Non-pigmented ciliary epithelial cell (primary cell): ENCODE measurements around the gene SCPEP1.
A peak's percentile ranks its signal among the peaks of the same experiment; 100 is the strongest.
"Not testable (repeated sequence)": the region's sequence is repeated elsewhere in the genome, so short reads cannot be mapped to it uniquely, and the experiment has no call there.

Experiments used
- DNase-seq: peaks from one replicate; pipeline ENCODE4 v3.0.0-alpha.2; 2010; ENCODE audit warnings: low read depth

SCPEP1 gene, protein sequence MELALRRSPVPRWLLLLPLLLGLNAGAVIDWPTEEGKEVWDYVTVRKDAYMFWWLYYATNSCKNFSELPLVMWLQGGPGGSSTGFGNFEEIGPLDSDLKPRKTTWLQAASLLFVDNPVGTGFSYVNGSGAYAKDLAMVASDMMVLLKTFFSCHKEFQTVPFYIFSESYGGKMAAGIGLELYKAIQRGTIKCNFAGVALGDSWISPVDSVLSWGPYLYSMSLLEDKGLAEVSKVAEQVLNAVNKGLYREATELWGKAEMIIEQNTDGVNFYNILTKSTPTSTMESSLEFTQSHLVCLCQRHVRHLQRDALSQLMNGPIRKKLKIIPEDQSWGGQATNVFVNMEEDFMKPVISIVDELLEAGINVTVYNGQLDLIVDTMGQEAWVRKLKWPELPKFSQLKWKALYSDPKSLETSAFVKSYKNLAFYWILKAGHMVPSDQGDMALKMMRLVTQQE

GRCh38 chr17:56977673-56978395 lies at the start of gene SCPEP1:
TSS of gene SCPEP1 (plus strand) at chr17:56978131. CDS start at chr17:56978160, 29 bp downstream.
- DNase-seq, result no peak

DNA sequence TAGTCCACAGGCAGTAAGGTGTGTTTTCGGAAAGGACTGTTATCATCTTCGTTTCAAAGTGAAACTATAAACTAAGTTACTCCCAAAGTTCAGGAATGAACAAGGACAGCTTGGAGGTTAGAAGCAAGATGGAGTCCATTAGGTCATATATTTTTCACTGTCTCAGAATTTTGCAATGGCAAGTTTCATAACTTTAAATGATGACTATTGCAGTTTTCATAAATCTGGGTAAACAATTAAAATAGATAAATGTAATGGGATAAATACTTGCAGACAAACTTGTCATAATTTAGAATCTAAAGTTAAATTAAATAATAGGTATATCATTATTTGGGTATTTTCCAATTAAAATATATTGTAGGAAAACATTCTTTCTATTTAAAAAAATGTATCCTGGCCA lies 49.3 kb upstream of the SCPEP1 start:
- no peak for DNase-seq

- DNase-seq, result no peak
Measured at GRCh38 chr17:56929362-56929969, 48.5 kb upstream of the SCPEP1 start.

GRCh38 chr17:56930739-56931337 lies 47.1 kb upstream of the SCPEP1 start:
- DNase-seq, result no peak

DNA sequence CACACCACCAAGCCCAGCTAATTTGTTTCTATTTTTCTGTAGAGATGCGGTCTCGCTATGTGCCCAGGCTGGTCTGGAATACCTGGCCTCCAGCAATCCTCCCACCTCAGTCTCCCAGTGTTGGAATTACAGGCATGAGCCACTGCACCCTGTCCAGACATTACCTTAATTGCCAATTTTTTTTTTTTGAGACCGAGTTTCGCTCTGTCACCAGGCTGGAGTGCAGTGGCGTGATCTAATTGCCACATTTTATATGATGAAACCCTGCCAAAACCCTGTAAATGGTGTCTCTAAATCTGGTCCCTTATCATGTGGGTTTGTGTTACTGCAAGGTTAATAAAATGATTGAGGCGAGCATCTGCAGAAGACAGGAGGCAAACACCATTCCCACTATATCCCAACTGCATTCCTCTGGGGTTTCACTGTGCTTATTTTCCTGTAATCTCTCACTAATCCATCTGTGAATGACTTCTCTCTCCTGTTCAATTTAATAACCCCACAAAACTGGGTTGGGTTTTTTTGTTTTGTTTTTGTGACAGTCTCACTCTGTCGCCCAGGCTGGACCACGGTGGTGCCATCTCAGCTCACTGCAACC lies 44.7 kb upstream of the SCPEP1 start:
- no peak for DNase-seq

GRCh38 chr17:56933868-56934267 lies 44.1 kb upstream of the SCPEP1 start:
- no peak for DNase-seq

GRCh38 chr17:56934280-56934679 lies 43.7 kb upstream of the SCPEP1 start:
- no peak for DNase-seq

DNA sequence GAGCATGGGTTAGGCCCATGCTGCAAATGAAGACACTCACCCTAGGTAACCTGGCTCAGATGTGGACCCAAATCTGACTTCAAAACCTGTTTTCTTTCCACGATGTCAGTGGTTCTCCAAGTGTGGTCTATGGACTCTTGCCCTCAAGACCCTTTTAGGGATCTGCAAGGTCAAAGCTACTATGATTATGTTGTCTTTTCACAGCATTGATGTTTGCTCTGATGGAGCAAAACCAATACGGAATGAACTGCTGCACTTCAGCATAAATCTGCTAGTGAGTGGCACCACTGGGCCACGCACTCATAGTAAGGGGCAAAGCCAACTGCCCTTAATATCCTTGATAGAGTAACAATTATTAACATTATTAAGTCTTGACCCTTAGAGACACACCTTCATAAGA lies 42.5 kb upstream of the SCPEP1 start:
- DNase-seq, result no peak

GRCh38 chr17:56936697-56937322 lies 41.1 kb upstream of the SCPEP1 start:
- DNase-seq, result no peak

GRCh38 chr17:56937687-56938086 lies 40.2 kb upstream of the SCPEP1 start:
- DNase-seq, result no peak

DNA sequence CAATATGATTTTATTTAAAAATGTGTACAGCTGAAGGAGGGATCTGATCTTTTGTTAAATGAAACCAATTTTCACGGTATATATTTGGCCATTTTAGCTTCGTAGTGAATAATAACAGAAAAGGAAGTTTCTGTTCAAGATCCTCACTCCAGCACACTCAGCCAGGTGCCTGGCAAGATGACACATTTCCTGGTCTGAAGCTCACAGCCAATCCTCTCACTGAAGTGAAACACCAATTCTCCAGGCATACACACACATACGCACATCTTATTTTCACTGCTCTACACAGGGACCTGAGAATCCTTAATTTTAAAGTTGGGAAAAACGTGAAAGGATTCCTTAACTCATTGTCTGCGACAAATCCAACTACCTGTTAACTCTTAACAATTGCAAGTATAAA lies 39.7 kb upstream of the SCPEP1 start:
- DNase-seq, result not testable (repeated sequence)

DNA sequence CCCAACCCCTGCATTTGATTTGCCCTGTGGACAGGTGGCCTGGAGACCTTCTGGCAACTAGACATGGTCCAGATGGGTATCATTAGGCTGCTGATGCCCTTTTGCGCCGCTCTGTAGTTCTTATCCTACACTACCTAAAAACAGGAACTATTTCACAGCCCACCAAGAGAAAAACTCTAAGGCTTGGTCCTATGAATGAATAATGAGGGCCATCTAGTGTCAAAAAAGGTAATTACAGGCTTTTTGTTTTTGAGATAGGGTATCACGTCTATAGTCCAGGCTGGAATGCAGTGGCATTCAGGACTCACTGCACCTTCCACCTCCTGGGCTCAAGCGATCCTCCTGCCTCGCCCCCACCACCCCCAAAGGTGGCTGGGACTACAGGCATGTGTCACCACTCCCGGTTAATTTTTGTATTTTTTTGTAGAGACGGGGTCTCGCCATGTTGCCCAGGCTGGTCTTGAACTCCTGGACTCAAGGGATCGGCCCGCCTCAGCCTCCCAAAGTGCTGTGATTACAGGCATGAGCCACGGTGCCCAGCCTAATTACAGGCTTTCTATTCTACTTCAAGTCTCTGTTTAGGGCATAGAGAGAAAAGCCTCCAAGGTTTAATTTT lies 38.0 kb upstream of the SCPEP1 start:
- DNase-seq, result no peak

- DNase-seq, result no peak
Measured at GRCh38 chr17:56943505-56944125, 34.3 kb upstream of the SCPEP1 start.

DNA sequence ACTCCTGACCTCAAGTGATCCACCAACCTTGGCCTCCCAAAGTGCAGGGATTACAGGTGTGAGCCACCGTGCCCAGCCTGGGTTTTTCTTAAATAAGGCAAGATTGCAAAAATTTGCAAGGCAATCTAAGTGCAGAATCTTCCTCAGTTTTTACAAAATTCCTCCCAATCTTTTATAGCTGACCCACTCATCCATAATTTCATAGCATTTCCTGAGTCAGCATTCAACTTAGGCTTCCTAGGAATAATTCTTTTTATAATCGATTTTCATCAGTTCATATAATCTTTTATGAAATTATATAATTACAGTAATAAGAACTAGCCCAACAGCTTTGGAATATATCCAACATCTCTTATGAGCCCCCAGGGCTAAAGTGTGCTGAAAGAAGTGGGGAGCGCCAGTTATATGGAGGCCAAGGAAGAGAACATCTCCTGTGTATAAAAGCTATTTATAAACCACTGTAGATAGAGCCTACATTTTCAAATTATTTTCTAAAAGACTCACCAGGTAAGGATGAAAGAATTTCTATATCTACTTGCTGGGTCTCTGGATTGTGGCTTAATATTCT lies 31.9 kb upstream of the SCPEP1 start:
- no peak for DNase-seq

DNA sequence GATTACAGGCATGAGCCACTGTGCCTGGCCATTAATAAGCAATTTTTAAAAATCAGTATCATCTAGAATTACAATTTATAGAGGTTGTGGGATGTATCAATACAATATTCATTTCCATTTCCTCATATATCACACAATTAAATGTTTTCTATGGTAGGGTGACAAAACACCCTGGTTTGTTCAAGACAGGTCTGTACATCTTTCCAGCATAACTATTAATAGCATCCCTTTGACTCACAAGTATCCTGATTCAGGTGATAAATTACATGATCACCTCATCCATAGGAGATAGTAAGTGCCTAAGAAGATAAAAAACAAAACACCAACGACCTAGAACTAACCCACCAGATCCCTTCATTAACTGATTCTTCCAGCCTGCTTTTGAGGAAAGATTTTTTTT lies 30.2 kb upstream of the SCPEP1 start:
- no peak for DNase-seq

DNA sequence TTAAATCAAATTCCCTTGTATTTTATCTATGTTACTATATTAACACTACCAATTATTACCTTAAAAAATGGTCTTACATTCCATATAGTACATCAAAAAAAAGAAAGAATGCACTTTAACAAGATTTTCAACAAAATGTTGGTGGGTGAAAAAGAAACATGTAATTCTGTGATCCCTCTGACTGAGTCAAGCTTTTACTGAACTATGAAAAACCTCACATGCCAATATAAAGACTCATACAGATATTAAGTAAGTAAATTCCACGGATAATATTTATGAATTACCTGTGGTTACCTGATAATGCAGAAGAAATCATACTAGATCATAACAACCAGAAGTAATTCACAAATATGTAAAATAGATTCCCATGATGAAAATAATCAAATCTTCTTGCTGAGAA lies 29.4 kb upstream of the SCPEP1 start:
- no peak for DNase-seq

DNA sequence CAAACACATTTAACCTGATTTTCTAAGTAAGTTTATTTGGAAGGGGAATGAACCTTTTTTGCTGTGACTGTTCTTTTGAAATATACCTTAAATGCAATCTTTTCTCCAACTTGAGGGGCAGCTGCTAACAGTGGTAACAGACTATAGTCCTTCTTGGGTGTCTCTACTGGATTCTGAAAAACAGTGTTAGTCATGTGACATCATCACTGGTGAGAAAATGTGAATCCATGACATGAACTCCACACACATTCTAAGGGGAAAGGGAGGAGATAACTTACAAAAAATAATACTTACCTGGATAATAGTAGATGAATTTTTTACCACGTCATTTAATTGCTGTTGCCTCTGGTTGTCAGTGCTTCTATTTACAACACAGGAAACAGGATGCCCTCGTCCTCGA lies 28.3 kb upstream of the SCPEP1 start:
- no peak for DNase-seq

- no peak for DNase-seq
Measured at GRCh38 chr17:56956992-56957391, 20.9 kb upstream of the SCPEP1 start.

- peak; percentile 63 for DNase-seq
Measured at GRCh38 chr17:56960596-56961538, 17.1 kb upstream of the SCPEP1 start, which contains the start of gene COIL. TSS of gene COIL (minus strand) at chr17:56961050. CDS start at chr17:56961019, 31 bp downstream.
